HG03520 (cell line): Measurements from ENCODE around the gene IL1R2.
"Not testable (repeated sequence)": the region's sequence is repeated elsewhere in the genome, so short reads cannot be mapped to it uniquely, and the experiment has no call there.

Experiments used
- ATAC-seq: cut with Tn5 transposase; IDR thresholded peaks from one replicate; pipeline ENCODE4 v1.9.1; 2021; ENCODE audit warnings: mild to moderate bottlenecking, moderate library complexity; ENCODE audit not compliant: unreplicated experiment

The IL1R2 gene

DNA sequence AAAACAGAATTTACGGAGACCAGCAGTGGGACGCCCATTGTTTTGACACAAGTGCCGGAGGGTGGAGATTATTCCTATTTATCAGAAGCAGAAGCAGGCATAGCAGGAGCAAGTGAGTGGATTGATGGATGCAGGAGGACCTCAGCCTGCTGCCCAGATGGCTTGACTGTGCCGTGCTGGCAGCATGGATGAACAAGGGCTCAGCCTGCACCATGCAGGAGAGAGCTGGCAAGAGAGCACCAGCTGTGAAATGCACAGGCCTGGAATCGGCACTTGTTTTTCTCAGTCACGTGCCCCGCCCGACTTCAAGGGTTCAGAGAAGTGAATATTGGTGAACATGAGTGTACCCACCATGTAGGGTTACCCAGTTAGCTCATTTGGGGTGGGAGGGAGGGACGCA, 4.0 kb downstream of the IL1R2 start:
- no peak for ATAC-seq

DNA sequence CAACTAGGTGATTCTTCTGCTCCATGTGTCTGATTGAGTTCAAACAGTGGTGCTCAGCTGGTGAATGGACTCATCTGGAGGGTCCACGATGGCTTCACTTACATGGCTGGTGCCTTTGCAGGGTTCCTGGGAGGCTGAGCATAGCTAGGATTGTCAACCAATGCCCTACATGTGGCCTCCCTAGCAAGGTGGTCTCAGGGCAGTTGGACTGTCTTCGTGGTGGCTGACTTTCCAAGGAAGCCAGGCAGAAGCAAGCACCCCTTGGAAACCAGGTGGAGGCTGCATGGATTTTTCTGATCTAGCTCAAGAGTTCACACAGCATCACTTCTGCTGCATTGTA, 6.8 kb downstream of the IL1R2 start:
- ATAC-seq = no peak

DNA sequence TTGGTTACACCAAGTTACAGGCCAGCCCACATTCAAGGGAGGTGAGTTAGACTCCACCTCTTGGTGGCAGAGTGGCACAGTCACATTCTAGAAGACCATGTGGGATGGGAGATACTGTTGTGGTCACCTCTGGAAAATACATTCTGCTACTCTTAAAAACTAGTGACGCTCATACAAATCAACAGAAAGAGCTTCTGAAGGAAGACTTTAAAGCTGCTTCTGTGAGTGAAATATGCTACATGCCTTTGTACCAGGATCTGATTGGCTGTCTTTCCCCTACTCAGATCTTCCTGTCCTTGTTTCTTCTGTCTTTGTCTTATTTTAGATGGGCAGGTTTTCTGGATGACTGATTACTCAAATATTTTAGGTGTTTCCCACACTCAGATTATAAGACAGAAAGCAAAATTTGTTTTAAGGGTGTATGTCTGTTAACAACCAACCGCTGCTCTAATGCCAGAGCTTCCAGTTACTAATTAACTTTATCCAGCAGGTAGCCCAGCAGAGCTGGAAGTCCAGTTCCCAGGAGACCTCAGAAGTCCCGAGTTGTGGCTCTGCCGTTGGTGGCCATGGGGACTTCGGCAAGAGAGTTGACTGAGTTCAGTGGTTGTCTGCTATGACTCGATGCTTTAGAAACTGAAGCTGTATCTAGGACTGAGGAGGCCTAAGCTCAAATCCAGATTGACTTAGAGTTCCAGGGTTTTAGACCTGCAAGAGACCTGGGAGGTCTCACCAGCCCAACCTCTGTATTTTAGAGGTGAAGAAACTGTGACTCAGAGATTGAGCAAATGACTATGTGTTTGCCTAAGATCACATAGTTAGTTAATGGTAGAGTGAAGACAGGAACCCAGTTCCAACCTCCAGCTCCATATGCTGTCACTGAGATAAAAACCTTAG, 7.4 kb downstream of the IL1R2 start:
- no peak for ATAC-seq

DNA sequence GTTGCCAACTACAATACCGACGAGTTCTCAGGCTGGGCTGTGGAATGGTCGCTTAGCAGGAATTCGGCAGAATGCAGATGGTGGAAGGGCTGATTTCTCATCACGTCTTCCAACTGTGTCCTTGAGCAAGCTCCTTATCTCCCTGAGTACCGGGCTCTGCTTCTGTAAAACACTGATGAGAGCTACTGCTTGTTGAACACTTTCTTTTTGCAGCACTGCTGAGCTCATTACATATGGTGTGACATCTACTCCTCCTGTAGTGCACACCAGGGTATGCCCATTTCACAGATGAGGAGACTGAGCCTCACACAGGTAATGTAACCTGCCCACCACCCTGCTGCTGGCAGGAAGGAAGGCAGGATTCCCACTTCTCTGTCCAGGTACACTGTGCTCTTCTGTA, 8.3 kb downstream of the IL1R2 start:
- no peak for ATAC-seq

DNA sequence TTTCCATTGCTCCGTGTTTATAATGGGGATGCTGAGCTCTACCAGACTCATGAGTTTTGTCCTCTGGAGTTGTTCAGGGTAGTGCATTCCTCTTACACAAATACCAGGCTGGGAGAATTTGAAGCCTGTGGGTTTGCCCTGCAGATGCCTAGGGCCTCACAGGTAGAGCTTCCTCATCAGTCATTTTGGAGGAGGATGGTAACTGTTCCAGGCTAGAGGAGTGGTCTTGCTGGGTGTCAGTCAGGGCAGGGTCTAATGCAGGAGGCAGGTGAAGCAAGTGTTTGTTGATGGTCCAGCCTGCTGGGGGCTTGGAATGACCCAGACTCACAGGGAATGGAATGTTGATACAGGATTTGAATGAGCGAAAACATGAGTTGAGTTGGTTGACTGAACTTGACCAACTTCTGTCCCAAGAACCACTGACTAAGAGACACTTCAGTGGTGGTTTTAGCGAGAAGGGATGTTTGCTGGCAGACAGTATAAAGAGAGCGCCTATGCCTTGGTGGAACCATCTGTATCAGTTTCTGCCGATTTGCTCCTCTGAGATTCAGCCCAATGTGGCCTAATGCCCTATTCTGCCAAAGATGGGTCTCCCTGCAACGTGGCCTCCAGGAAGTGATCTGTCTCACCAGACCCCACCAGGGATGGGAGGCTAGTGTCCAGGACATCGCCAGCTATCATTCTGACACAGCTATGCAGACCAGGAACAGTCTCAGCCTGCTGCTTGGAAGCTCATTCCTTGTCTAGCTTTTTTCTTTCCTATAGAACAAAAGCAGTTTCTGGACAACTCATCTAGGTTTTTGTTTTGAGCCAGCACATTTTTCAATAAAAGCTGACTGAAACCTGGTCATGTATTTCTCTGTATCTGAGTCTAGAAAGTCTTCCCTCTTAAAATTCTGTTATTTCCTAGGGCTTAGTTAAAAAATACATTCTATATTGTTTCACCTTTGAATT, 9.3 kb downstream of the IL1R2 start:
- ATAC-seq = no peak

DNA sequence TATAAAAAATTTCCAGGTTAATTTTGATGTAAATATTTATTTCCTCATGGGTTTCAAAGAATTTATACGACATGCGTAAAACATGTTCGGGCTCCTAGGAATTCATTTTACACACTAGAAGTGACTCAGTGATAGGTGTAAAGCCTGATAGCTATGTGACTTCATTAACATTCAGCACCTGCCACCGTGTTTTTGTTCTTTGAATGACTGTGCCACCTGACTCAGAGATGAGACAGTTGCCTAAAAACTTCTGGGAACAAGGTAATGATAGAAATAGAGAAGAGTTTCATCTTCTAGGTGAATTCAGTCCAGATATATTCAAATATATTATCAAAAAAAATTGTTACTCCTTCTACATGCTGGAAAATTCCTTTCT, 10.0 kb downstream of the IL1R2 start:
- no peak for ATAC-seq

DNA sequence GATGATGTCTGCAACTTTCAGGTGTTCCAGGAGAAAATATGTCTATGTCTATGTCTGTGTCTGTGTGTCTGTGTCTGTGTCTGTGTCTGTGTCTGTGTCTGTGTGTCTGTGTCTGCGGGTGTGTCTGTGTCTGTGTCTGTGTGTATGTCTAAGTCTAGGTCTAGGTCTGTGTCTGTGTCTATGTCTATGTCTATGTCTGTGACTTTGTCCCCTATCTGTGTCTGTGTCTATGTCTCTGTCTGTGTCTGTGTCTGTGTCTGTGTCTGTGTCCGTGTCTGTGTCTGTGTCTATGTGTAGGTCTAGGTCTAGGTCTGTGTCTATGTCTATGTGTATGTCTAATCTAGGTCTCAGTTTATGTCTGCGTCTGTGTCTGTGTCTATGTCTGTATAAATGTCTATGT, 10.5 kb downstream of the IL1R2 start:
- ATAC-seq = no peak

DNA sequence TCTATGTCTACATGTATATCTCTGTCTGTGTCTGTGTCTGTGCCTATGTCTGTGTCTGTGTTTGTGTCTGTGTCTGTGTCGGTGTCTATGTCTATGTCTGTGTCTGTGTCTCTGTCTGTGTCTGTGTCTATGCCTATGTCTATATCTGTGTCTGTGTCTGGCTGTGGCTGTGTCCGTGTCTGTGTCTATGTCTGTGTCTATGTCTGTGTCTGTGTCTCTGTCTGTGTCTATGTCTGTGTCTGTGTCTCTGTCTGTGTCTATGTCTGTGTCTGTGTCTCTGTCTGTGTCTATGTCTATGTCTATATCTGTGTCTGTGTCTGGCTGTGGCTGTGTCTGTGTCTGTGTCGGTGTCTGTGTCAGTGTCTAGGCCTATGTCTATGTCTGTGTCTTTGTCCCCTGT, 11.1 kb downstream of the IL1R2 start:
- not testable (repeated sequence) for ATAC-seq

DNA sequence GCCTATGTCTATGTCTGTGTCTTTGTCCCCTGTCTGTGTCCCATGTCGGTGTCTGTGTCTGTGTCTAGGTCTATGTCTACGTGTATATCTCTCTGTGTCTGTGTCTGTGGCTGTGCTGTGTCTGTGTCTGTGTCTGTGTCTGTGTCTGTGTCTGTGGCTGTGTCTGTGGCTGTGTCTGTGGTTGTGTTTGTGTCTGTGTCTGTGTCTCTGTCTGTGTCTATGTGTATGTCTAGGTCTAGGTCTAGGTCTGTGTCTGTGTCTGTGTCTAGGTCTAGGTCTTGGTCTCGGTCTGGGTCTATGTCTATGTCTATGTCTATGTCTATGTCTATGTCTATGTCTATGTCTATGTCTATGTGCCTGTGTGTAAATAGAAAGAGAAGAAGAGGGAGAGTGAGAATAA, 11.9 kb downstream of the IL1R2 start:
- no peak for ATAC-seq

DNA sequence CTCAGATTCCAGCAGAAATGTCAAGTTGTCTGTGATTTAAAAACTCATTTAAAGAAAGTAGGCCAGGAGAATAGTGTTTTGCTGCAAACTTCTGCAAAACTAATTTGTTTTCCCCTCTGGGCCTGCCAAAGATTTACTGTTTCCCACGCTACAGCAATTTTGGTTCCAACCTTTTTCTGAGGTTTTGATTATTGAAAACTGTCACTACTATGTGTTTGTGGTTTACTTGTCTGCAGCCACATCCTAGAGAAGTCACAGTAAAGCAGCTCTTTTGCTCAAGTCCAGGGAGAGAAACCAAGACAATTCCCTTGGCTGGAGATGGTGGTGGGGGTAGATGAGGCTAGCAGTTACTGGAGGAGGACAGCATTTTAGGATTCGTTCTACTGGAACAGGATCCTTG, 12.8 kb downstream of the IL1R2 start:
- no peak for ATAC-seq

DNA sequence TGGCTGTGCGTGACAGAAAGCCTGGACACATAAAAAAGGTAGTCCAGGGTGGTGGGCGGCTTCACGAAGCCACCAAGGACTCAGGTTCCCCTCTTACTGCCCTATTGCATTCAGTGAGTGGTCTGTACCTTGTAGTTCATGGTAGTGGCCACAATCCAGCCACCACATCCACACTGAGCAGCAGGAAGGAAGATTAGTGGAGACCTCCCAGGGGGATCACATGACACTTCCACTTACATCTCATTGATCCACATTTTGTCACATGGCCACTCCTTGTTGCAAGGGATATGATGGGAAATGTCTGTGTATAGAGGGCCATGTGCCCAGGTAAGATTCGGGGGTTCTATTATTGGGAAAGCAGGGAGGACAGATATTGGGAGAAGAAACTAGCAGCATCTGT, 13.7 kb downstream of the IL1R2 start:
- no peak for ATAC-seq

DNA sequence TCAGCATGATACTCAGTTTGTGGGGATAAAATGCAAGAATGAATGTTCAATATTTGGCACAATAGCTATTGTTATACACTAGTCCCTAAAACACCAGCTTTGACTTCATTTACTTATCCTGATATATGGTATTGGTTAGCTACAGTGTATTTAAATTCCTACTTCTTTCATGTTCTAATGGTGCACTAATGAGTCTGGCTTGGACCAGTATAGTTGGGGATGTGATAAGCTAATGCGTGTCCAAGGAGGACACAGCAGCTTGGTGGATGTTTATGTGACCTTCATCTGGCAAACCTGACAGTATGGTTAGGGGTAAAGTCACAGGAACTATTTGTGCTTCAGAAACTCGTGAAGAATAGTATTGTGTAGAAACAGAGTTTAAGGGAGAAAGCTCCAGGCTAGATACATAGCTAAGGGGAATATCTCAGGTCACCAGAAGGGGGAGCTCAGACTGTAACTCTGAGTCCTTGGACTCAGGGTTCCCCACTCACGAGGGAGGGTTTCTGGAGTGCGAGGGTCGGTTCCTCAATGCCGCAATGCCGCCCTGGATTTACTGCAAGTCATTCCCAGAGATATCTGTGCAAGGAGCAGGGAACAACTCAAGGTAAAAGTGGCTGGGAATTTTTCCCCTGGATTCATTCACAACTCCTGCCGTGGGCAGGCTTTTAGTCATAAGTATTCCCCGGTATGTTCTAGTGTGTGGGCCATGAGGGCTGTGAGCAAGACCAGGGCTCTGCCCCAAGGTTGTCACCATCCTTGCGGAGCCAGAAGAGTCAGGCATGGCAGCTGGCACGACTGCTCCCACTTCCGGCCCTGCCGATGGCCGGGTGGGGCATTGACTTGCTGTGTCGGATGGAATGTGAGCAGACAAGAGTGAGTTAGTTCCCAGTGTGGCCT, 14.5 kb downstream of the IL1R2 start:
- ATAC-seq = peak; percentile 56

DNA sequence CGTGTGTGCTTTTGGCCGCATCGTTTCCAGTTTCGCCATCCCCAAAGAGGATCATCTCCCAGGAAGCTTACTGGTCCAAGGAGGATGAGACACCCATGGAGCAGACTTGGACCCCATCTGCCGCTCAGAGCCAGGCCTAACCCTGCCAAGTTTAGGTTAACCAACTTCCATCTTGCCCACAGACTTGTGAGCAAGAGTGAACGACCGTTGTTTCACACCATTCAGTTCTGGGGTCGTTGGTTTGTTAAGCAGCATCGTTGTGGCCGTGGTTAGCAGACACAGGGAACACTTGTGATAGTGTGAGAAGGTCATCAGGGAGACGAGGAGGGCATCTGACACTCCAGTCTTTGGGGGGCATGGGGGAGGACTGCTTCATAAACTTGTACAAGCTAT, 15.1 kb downstream of the IL1R2 start:
- no peak for ATAC-seq

DNA sequence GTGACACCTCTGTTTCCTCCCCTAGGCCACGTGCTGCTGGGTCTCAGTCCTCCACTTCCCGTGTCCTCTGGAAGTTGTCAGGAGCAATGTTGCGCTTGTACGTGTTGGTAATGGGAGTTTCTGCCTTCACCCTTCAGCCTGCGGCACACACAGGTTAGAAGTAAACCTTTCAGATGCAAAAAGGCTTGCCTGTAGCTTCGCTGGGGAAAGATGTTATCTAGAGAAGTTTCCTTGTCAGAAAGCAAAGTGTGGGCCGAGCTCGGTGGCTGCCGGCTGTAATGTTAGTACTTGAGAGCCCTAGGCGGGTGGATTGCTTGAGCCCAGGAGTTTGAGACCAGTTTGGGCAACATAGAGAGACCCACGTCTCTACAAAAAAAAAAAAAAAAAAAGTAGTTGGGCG, 16.7 kb downstream of the IL1R2 start:
- no peak for ATAC-seq

DNA sequence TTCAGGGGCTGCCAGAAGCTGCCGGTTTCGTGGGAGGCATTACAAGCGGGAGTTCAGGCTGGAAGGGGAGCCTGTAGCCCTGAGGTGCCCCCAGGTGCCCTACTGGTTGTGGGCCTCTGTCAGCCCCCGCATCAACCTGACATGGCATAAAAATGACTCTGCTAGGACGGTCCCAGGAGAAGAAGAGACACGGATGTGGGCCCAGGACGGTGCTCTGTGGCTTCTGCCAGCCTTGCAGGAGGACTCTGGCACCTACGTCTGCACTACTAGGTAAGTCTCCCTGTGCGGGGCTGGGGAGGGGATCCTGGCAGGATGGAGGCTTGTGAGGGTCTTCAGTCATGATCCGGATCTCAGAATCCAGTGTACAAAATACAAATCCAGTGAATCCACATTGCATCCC, 17.8 kb downstream of the IL1R2 start:
- ATAC-seq = no peak

DNA sequence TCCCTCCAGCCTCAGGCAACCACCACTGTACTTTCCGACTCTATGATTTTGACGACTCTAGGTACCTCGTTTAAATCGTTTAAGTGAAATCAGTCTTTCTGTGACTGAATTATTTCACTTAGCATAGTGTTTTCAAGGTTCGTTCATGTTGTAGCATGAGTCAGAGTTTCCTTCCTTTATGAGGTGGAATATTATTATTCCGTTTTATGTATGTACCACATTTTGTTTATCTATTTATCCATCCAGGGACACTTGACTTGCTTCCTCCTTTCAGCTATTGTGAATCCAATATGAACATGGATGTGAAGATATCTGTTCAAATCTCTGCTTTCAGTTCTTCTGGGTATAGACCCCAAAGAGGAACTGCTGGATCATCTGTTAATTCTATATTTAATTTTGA, 19.1 kb downstream of the IL1R2 start:
- no peak for ATAC-seq

DNA sequence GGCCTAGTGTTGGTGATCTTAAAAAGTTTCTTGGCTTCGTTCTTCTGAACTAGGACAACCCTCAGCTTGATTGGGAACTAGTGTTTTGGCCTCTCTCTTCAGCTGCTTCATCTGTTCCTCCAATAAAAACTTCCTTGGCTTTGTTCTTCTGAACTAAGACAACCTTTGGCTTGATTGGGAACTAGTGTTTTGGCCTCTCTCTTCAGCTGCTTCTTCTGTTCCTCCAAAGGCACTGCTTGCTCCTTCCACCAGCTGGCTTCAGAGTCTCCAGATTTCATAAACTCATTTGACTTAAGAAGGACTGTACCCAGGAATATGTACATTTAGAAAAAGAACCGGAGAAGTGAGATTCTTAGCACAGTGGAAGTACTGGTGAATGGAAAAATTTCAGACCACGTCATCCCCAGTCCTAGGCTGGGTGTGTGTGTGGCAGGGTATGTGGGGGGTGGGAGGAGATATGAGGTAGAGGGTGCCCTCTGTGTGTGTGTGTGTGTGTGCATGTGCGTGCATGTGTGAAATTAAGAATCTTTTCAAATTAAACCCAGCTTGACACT, 20.4 kb downstream of the IL1R2 start:
- no peak for ATAC-seq

DNA sequence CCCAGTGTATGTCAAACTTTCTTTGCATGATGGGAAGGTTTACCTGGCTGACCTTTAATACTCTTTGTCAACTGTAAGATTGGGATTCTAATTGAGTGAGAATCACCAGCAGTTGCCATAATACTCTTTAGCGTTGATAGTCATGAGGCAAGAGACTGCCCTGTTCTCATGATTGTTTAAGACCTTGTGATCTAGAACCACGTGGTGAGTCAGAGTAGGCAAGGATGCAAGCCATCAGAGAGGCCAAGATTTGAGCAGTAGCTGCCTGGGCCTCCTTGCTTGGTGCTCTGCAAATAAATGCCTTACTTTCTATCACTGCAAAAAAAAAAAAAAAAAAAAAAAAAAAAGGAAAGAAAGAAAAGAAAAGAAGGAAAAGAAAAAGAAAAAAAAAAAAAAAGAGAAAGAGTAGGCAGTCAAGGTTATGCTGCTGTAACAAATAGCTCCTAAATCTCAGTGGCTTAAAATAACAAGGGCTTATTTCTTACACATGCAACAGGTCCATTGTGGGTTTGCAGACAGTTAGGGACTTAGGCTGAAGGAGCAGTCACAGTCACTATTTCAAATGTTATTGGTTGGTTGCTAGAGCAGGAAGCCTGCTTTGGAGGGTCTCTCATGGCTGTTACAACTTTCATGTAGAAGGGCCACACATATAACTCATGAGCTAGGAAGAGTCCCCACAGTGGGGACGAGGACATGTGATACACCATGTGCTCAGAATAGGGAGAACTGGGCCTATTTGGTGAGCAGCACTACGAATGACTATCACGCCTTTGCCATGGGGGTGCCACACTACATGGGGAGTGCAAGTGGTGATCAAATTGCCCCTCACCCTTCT, 21.7 kb downstream of the IL1R2 start:
- ATAC-seq = no peak

DNA sequence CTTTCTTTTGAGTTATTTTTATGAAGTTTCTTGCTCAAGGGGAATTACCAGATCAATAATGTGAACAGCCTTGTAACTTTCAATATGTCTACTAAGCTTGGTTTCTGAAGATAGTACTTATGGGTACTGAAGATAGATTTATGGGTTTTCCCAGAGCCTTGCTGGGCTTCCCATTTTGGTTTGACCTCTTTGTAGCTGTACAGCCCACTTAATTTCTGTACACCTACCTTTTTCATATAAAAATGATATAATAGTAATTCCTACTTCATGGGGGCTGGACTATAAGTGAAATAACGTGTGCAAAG, 22.2 kb downstream of the IL1R2 start:
- no peak for ATAC-seq

DNA sequence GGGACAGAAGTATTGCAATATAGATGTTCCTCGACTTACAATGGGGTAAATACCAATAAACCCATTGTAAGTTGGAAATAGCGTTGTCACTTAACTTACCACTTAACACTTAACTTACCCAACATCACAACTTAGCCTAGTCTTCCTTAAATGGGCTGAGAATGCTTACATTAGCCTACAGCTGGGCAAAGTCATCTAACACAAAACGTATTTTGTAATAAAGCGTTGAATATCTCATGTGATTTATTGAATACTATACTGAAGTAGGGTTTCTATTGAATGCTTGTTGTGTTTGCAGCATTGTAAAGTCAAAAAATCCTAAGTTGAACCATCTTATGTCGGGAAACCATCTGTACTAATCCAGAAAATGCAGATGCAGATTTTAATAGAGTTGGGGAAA, 23.6 kb downstream of the IL1R2 start:
- ATAC-seq = no peak
